Neural cell (in vitro differentiated cells): ENCODE measurements around the gene GRIK2. TPM values are rescaled to one million over a fixed set of nuclear protein-coding genes. Genes with fewer than 3 reads are reported as not detected.

ENCODE experiments used
- H2AFZ ChIP-seq: fragments of 200-600, 300-800 bp; sonication (generic), shearing (Covaris generic); 2 replicates; pipeline ENCODE4 v1.6.0; 2014; ENCODE audit warnings: low read depth, mild to moderate bottlenecking, antibody characterized with exemption, low read length, moderate library complexity
- H3F3A ChIP-seq: fragments of 200-600 bp; shearing (Covaris generic); 2 replicates; pipeline ENCODE4 v1.6.1; 2016; ENCODE audit warnings: mild to moderate bottlenecking, moderate library complexity, mixed read lengths, antibody characterized with exemption, low read length; ENCODE audit not compliant: insufficient read depth, poor library complexity, severe bottlenecking
- H3K27ac ChIP-seq: fragments of 200-600, 300-800 bp; sonication (generic), shearing (Covaris generic); 2 replicates; pipeline ENCODE4 v1.5.1; 2014; ENCODE audit warnings: mild to moderate bottlenecking, low read length, moderate library complexity
- H3K27me3 ChIP-seq: fragments of 300-800, 200-600 bp; sonication (generic), shearing (Covaris generic); 2 replicates; pipeline ENCODE4 v1.6.0; 2014; ENCODE audit warnings: mild to moderate bottlenecking, low read depth, low read length, moderate library complexity; ENCODE audit not compliant: insufficient read depth
- H3K36me3 ChIP-seq: fragments of 300-800, 200-600 bp; sonication (generic), shearing (Covaris generic); 2 replicates; pipeline ENCODE4 v1.5.1; 2014; ENCODE audit warnings: mild to moderate bottlenecking, antibody characterized with exemption, low read length, moderate library complexity; ENCODE audit not compliant: insufficient read depth
- H3K4me2 ChIP-seq: fragments of 300-800, 200-600 bp; sonication (generic), shearing (Covaris generic); 2 replicates; pipeline ENCODE4 v1.6.0; 2014; ENCODE audit warnings: mild to moderate bottlenecking, low read length
- H3K4me3 ChIP-seq: fragments of 300-800, 200-600 bp; sonication (generic), shearing (Covaris generic); 2 replicates; pipeline ENCODE4 v1.5.1; 2014; ENCODE audit warnings: mild to moderate bottlenecking, low read length, moderate library complexity
- H3K79me2 ChIP-seq: fragments of 200-600 bp; shearing (Covaris generic); replicated peaks from 2 replicates; pipeline ENCODE4 v1.6.0; 2014; ENCODE audit warnings: mild to moderate bottlenecking, low read length, moderate library complexity; ENCODE audit not compliant: insufficient read depth
- H3K9ac ChIP-seq: fragments of 300-800, 200-600 bp; sonication (generic), shearing (Covaris generic); 2 replicates; pipeline ENCODE4 v1.6.1; 2016; ENCODE audit warnings: mild to moderate bottlenecking, low read length, mixed read lengths
- H3K9me2 ChIP-seq: fragments of 200-600 bp; shearing (Covaris generic); 2 replicates; pipeline ENCODE4 v1.6.1; 2016; ENCODE audit warnings: mild to moderate bottlenecking, low read length, mixed read lengths; ENCODE audit not compliant: insufficient read depth
- H3K9me3 ChIP-seq: fragments of 200-600, 300-800 bp; sonication (generic), shearing (Covaris generic); 2 replicates; pipeline ENCODE4 v1.6.1; 2016; ENCODE audit warnings: mild to moderate bottlenecking, mixed run types, low read length, moderate library complexity, mixed read lengths
- H4K20me1 ChIP-seq: fragments of 200-600 bp; shearing (Covaris generic); 2 replicates; pipeline ENCODE4 v1.6.1; 2016; ENCODE audit warnings: mild to moderate bottlenecking, mixed run types; ENCODE audit not compliant: insufficient read depth
- EP300 ChIP-seq: fragments of 450-650 bp; conservative IDR thresholded peaks from 2 replicates; pipeline ENCODE4 v1.6.1; 2014; ENCODE audit warnings: antibody characterized with exemption, mild to moderate bottlenecking, moderate library complexity; ENCODE audit not compliant: poor library complexity, severe bottlenecking
- EZH2 ChIP-seq: fragments of 200-600, 300-800 bp; shearing (Covaris generic), sonication (generic); IDR thresholded peaks from 2 replicates; pipeline ENCODE4 v1.6.1; 2014; ENCODE audit warnings: antibody characterized with exemption, low read length, borderline replicate concordance, mild to moderate bottlenecking; ENCODE audit not compliant: insufficient read depth, poor library complexity, severe bottlenecking
- MXI1 ChIP-seq: fragments of 450-650 bp; conservative IDR thresholded peaks from 2 replicates; pipeline ENCODE4 v1.6.1; 2014; ENCODE audit warnings: antibody characterized with exemption, mild to moderate bottlenecking; ENCODE audit not compliant: poor library complexity, severe bottlenecking
- POLR2AphosphoS5 ChIP-seq: IDR thresholded peaks from 2 replicates; pipeline ENCODE4 v1.6.1; 2012
- RAD21 ChIP-seq: fragments of 450-650 bp; conservative IDR thresholded peaks from 2 replicates; pipeline ENCODE4 v1.6.1; 2014; ENCODE audit warnings: antibody characterized with exemption, mild to moderate bottlenecking, moderate library complexity
- REST ChIP-seq: IDR thresholded peaks from 2 replicates; pipeline ENCODE4 v1.6.1; 2012; ENCODE audit warnings: borderline replicate concordance
- SMC3 ChIP-seq: fragments of 450-650 bp; conservative IDR thresholded peaks from 2 replicates; pipeline ENCODE4 v1.6.1; 2014; ENCODE audit warnings: antibody characterized with exemption, mild to moderate bottlenecking, moderate library complexity; ENCODE audit not compliant: poor library complexity
- TAF1 ChIP-seq: IDR thresholded peaks from 2 replicates; pipeline ENCODE4 v1.6.1; 2012; ENCODE audit warnings: low read depth
- polyA plus RNA-seq: library from polyadenylated mRNA; depleted of rRNA; stranded (reverse); fragments of >200 nt; gene quantifications from 2 replicates; pipeline ENCODE4 v1.2.3, GENCODE V29; 2014
- TF ChIP-seq, protein P1 (sequence below): fragments of 450-650 bp; IDR thresholded peaks from 2 replicates; pipeline ENCODE4 v1.5.1; 2014; ENCODE audit warnings: antibody characterized with exemption, mild to moderate bottlenecking, moderate library complexity; ENCODE audit not compliant: poor library complexity, severe bottlenecking

GRIK2 gene
- polyA plus RNA-seq, 1 donor from 2014 or later = 106 TPM

- Histone ChIP-seq H3K79me2 (no peaks in the 10 kb centered on the region), H3K36me3 (no peaks in the 10 kb centered on the region), H3K27ac (no peak overlapping the region), H3K4me3 (no peak overlapping the region), H2AFZ (no peak overlapping the region), H3K4me2 (no peak overlapping the region), H3K27me3 (no peaks in the 10 kb centered on the region), H3F3A (no peaks in the 10 kb centered on the region), H3K9me3 (no peaks in the 10 kb centered on the region), H3K9ac (no peak overlapping the region), H3K9me2 (no peaks in the 10 kb centered on the region), H4K20me1 (no peaks in the 10 kb centered on the region)
- TF ChIP-seq RAD21 (no peak), EZH2 (no peak), SMC3 (no peak)
Observed at GRCh38 chr6:101645770-101646169, 252.3 kb downstream of the GRIK2 start.

- H2AFZ ChIP-seq = no peak overlapping the region
- no peak for TF ChIP-seq TAF1
- no peak for TF ChIP-seq POLR2AphosphoS5
- TF ChIP-seq EP300 = no peak
- TF ChIP-seq MXI1 = no peak
- no peak for TF ChIP-seq REST
- TF ChIP-seq EZH2 = no peak
- no peak for TF ChIP-seq RAD21
- no peak for TF ChIP-seq SMC3
- TF ChIP-seq, protein P1, sequence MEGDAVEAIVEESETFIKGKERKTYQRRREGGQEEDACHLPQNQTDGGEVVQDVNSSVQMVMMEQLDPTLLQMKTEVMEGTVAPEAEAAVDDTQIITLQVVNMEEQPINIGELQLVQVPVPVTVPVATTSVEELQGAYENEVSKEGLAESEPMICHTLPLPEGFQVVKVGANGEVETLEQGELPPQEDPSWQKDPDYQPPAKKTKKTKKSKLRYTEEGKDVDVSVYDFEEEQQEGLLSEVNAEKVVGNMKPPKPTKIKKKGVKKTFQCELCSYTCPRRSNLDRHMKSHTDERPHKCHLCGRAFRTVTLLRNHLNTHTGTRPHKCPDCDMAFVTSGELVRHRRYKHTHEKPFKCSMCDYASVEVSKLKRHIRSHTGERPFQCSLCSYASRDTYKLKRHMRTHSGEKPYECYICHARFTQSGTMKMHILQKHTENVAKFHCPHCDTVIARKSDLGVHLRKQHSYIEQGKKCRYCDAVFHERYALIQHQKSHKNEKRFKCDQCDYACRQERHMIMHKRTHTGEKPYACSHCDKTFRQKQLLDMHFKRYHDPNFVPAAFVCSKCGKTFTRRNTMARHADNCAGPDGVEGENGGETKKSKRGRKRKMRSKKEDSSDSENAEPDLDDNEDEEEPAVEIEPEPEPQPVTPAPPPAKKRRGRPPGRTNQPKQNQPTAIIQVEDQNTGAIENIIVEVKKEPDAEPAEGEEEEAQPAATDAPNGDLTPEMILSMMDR = no peak
- no peak overlapping the region for H3K27ac ChIP-seq
- H3K9me2 ChIP-seq = no peaks in the 10 kb centered on the region
- no peak overlapping the region for H3K4me3 ChIP-seq
- no peak overlapping the region for H3K9ac ChIP-seq
- no peaks in the 10 kb centered on the region for H3K79me2 ChIP-seq
- H3K36me3 ChIP-seq = no peaks in the 10 kb centered on the region
- no peaks in the 10 kb centered on the region for H3F3A ChIP-seq
- H4K20me1 ChIP-seq = no peaks in the 10 kb centered on the region
- no peaks in the 10 kb centered on the region for H3K27me3 ChIP-seq
- H3K9me3 ChIP-seq = no peaks in the 10 kb centered on the region
- H3K4me2 ChIP-seq = no peak overlapping the region
Observed at GRCh38 chr6:101650402-101651100, 257.0 kb downstream of the GRIK2 start.
